GDM1 (cell line): ENCODE results near the gene EPHX1.
"Not testable (repeated sequence)": the region's sequence is repeated elsewhere in the genome, so short reads cannot be mapped to it uniquely, and the experiment has no call there.

Experiments
- DNase-seq: peaks from one replicate; lab custom pipeline; 2025; lab: John Stamatoyannopoulos, UW

Gene EPHX1

GRCh38 chr1:225816643-225817538 lies 7.0 kb downstream of the EPHX1 start:
- DNase-seq = no peak

- peak; percentile 31 for DNase-seq
Observed at GRCh38 chr1:225817611-225818061, 7.7 kb downstream of the EPHX1 start.

GRCh38 chr1:225818229-225818628 lies 8.3 kb downstream of the EPHX1 start:
- DNase-seq = no peak

- no peak for DNase-seq
Observed at GRCh38 chr1:225819346-225820192, 9.6 kb downstream of the EPHX1 start.

DNA sequence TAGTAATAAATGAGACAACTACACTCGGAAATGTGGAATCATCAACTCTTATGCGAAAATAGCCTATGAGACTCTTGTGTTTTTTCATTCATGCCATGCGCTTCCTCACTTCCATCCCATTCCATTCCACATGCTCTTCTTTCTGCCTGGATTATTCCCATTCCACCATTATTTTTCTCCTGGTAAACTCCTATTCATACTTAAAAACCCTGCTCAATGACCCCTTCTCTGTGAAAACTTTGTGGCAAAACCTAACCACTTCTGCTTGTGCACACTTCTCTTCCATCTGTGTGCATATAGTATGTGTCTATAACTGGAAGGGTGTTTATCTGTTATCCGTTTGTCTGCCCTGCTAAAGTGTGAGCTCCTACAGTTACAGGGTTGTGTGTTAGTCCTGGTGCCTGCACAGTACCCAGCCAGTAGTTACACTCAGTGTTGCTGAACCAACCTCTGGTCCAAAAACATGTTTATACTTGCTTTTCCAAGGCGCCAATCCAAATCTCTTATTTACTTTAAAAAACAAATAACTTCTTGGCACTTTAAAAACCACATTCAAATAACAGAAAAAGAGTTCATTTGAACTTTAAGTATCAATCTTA lies 10.7 kb downstream of the EPHX1 start:
- peak; percentile 46 for DNase-seq

DNA sequence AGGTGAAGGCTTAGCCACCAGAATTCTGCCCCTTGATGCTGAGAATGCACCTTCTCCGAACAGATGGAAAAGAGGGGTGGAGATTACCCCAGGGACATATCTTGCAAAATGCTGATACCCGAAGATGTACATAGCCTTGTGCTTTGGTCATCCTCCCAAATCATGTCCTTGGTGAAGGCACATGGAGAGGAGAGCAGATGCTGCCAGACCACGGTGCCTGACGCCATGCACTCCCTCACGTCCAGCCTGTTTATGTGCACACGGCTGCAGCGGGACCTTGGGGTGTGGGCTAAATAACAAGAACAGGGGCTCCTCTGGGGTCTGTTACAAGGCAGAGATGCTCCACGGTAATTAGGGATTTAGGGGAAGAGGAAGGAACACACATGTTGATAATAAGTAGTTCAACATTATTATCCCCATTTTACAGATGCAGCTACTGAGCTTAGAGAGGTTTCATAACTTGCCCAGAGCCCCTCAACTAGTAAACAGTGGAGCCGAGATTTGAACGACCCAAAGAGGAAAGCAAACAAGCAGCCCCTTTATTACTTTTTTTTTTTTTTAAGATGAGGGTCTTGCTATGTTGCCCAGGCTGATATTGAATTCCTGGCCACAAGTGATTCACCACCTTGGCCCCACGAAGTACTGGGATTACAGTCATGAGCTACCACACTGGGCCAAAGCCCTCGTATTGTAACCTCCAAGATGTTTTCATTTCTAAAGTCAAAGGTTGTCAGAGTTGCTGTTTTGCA lies 12.9 kb downstream of the EPHX1 start:
- DNase-seq = no peak

DNA sequence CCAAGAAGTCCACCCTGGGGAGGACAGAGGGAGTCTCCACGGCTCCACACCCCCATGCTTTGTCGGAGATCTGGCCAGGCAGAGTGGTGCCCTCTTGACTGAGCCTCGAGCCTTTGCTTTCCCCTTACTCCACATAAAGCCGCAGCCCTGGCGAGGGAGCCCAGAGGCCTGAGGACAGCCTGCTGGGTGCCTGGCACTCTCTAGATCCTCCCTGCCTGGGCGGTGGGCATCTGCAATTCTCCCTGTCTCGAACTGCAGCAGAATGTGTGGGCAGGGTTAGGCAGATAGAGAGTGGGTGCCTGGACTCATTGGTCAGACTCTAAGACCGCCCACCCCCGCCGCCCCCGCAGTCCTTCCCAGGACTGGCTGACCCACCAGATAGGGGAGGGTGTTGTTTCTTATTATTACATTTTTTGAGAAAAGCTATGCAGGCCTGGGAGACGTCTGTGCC lies 13.9 kb downstream of the EPHX1 start:
- no peak for DNase-seq

DNA sequence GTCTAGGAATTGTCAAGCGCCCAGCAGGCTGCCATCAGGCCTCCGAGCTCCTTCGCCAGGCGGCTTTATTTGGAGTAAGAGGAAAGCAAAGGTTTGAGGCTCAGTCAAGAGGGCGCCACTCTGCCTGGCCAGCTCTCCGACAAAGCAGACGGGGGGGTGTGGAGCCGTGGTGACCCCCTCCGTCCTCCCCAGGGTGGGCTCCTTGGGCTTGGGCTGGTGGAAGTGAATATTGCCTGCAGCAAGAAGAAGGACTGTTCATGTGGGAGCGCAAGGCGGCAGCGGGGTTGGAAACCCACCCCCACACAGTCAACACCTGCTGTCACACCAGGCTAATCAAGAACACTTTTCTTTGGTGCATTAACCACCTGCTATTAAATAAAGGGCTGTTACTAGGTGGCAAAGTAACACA lies 14.6 kb downstream of the EPHX1 start:
- DNase-seq = no peak

DNA sequence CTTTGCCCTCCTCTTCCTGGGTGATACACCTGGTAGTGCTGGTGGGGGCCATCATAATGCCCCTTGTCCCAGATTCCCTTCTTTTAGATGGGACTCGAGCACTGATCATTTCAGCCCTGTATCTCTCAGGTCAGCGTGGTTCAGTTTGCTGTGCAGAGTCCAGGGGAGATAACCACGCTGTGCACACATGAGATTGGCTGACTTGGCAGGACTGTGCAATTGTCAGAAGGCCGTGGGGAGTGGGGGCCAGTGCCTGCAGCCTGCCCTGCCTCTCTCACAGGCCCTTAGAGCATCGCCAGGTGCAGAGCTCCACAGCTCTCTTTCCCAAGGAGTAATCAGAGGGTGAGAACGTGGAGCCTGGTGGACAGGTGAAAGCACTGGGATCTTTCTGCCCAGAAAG lies 15.2 kb downstream of the EPHX1 start:
- DNase-seq = no peak

- no peak for DNase-seq
Observed at GRCh38 chr1:225825607-225826007, 15.7 kb downstream of the EPHX1 start.

- no peak for DNase-seq
Observed at GRCh38 chr1:225827076-225827475, 17.2 kb downstream of the EPHX1 start.

- no peak for DNase-seq
Observed at GRCh38 chr1:225828706-225829345, 18.9 kb downstream of the EPHX1 start.

DNA sequence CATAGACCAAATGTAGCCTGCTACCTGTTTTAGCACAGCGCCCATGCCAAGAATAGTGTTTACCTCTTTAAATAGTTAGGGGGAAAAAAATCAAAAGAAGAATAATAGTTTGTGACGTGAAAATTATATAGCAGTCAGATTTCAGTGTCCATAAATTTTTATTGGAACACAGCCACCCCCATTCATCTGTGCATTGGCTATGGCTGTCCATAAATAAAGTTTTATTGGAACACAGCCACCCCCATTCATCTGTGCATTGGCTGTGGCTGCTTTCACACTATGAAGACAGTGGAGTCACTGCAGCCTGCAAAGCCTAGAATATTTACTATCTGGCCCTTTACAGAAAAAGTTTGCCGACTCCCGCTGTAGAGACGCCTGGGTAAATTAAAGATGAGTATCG lies 20.9 kb downstream of the EPHX1 start:
- DNase-seq = no peak

DNA sequence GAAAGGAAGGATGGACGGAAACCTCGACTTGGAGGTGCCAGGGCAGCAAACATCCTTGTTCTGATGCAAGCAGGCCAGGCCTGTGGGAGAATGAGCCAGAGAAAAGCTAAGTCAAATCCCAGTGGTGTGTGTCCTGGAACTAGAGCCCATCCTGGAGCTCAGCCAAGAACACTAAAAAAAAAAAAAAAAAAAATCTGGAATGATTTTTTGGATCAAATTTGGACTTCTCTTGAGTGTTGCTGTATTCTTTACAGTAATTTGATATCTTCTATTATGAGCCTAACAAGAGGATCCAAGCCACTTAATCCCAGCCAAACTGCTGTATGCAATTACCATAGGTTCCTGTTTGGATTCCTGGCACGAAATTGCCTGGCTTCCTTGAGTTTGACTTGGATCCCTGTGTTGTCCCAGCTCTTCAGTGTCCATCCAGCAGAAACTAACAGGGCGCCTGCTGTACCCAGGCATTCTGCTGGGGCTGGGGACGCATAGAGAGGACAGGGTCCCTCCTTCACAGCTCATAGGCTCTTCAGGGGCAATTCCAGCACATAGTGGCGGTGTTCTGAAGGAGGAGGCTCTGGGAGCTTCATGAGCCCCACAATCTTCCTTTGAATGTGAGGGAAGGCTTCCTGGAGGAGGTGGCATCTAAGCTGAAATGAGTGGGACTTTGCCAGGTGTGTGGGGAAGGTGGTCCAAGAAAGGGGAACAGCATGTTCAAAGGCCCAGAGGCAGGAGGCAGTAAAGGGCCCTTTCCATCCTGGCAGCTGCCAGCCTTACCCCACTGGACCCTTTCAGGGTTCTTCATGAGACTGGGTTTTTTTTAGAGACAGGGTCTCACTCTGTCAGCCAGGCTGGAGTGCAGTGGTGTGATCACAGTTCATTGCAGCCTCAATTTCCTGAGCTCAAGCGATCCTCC lies 24.7 kb downstream of the EPHX1 start:
- DNase-seq = no peak

- DNase-seq = no peak
Observed at GRCh38 chr1:225835856-225836255, 25.9 kb downstream of the EPHX1 start.

DNA sequence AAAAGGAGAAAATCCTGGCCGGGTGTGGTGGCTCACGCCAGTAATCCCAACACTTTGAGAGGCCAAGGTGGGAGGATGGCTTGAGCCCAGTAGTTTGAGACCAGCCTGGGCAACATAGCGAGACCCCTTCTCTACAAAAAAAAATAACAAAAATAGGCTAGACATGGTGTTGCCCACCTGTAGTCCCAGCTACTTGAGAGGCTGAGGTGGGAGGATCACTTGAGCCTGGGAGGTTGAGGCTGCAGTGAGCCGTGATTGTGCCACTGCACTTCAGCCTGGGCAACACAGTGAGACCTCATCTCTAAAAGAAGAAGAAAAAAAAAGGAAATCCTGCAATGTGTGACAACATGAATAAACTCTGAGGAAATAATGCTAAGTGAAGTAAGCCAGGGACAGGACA lies 26.4 kb downstream of the EPHX1 start:
- DNase-seq = not testable (repeated sequence)

DNA sequence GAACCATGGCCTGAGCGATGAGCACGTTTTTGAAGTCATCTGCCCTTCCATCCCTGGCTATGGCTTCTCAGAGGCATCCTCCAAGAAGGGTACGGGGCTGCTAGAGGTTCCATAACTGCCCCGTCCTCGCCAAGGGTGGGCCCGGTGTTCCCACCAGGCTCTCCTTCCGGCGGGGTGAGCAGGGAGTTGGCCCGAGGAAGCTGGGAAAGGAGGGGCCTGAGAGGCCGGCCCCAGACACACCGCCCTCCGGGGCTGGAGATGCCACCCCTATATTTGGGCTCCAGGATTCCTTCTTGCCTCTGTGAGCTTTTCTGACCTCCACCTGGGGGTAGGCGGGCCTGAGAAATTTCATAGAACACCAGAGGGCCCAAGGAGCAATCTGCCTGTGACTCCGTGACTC lies 28.9 kb downstream of the EPHX1 start:
- no peak for DNase-seq

DNA sequence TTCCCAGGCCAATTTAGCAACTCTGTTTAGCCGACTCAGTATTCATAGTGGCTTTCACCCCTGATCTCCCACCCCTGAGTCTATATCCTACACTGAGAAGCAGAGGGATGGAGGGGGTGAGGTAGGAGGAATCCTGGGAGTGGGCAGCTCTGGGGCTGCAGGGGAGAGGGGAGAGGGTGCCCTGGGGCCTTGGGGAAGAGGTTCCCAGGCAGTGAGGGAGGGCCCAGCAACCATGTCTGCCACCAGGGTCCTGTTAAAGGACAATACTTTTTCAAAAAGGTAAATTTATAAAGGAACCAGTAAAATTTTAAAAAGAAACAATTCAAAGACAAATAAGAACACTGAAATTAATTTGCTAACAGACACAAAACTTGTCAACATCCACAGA lies 30.3 kb downstream of the EPHX1 start:
- no peak for DNase-seq

DNA sequence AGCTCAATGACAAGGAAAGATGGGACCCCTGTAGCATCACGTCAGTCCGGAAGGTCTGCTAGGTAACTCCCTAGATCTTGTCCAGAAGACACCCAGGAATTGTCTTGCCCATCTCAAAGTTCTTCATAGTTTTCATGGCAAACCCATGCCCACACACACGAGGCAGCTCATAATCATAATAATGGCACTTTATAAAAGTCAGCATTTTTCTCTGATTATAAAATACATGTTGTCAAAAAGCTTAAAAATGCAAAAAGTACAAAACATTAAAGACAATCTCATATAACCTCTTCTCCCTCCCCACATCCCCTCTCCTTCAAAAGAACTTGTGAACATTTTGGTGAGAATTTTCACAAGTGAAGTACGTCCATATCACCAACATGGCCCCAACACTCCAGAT lies 30.8 kb downstream of the EPHX1 start:
- DNase-seq = no peak

- no peak for DNase-seq
Observed at GRCh38 chr1:225842074-225842473, 32.1 kb downstream of the EPHX1 start.
